Stimulated activated naive CD8-positive, alpha-beta T cell treated with anti-CD3 and anti-CD28 coated beads, Interleukin-15, Interleukin-2, amounts not matched to agents 100 ng/mL and 50 ng/mL, for 24 hours (primary cell): ENCODE results near the gene MTCH2.

Source experiments
- H3K27ac Mint-ChIP-seq: one replicate; pipeline ENCODE4 v1.8.0; 2021; ENCODE audit warnings: mild to moderate bottlenecking, mixed read lengths
- H3K27me3 Mint-ChIP-seq: one replicate; pipeline ENCODE4 v1.8.0; 2021; ENCODE audit warnings: mixed read lengths
- H3K36me3 Mint-ChIP-seq: one replicate; pipeline ENCODE4 v1.8.0; 2021; ENCODE audit warnings: low read depth, mixed read lengths
- H3K4me1 Mint-ChIP-seq: one replicate; pipeline ENCODE4 v1.8.0; 2021; ENCODE audit warnings: low read depth, mixed read lengths
- H3K4me3 Mint-ChIP-seq: one replicate; pipeline ENCODE4 v1.8.0; 2021; ENCODE audit warnings: mild to moderate bottlenecking, mixed read lengths
- H3K9me3 Mint-ChIP-seq: one replicate; pipeline ENCODE4 v1.8.0; 2021; ENCODE audit warnings: mixed read lengths

Gene MTCH2

GRCh38 chr11:47611348-47611794, 31.0 kb downstream of the MTCH2 start:
- Mint-ChIP-seq H3K27me3 (no peaks in the 10 kb centered on the region), H3K9me3 (no peaks in the 10 kb centered on the region), H3K36me3 (peaks cover 4% of the 10 kb centered on the region), H3K27ac (no peak overlapping the region), H3K4me1 (peaks cover 5% of the 10 kb centered on the region), H3K4me3 (no peak overlapping the region)

GRCh38 chr11:47609675-47610074, 32.7 kb downstream of the MTCH2 start:
- no peaks in the 10 kb centered on the region for H3K9me3 Mint-ChIP-seq
- peaks cover 5% of the 10 kb centered on the region for H3K4me1 Mint-ChIP-seq
- H3K36me3 Mint-ChIP-seq: no peaks in the 10 kb centered on the region
- H3K27me3 Mint-ChIP-seq: no peaks in the 10 kb centered on the region
- no peak overlapping the region for H3K27ac Mint-ChIP-seq
- H3K4me3 Mint-ChIP-seq: no peak overlapping the region

- Mint-ChIP-seq H3K36me3 (no peaks in the 10 kb centered on the region), H3K4me3 (no peak overlapping the region), H3K27ac (no peak overlapping the region), H3K4me1 (peaks cover 5% of the 10 kb centered on the region), H3K27me3 (no peaks in the 10 kb centered on the region), H3K9me3 (no peaks in the 10 kb centered on the region)
These were observed 35.0 kb downstream of the MTCH2 start for GRCh38 chr11:47607380-47607779.

GRCh38 chr11:47606731-47607130, 35.6 kb downstream of the MTCH2 start:
- no peak overlapping the region for H3K27ac Mint-ChIP-seq

GRCh38 chr11:47605921-47606320, 36.4 kb downstream of the MTCH2 start:
- Mint-ChIP-seq H3K4me3 (no peak overlapping the region), H3K27ac (no peak overlapping the region), H3K36me3 (no peaks in the 10 kb centered on the region), H3K9me3 (no peaks in the 10 kb centered on the region), H3K27me3 (no peaks in the 10 kb centered on the region), H3K4me1 (no peaks in the 10 kb centered on the region)

More at GRCh38 chr11:47606731-47607130, 35.6 kb downstream of the MTCH2 start:
- peaks cover 3% of the 10 kb centered on the region for H3K4me1 Mint-ChIP-seq
- H3K27me3 Mint-ChIP-seq: no peaks in the 10 kb centered on the region
- H3K36me3 Mint-ChIP-seq: no peaks in the 10 kb centered on the region
- no peaks in the 10 kb centered on the region for H3K9me3 Mint-ChIP-seq
- no peak overlapping the region for H3K4me3 Mint-ChIP-seq

- Mint-ChIP-seq H3K27me3 (no peaks in the 10 kb centered on the region), H3K36me3 (no peaks in the 10 kb centered on the region), H3K4me3 (no peak overlapping the region), H3K4me1 (no peaks in the 10 kb centered on the region), H3K27ac (no peak overlapping the region), H3K9me3 (no peaks in the 10 kb centered on the region)
These were observed 39.1 kb downstream of the MTCH2 start for GRCh38 chr11:47603295-47603694.

- no peak overlapping the region for H3K4me3 Mint-ChIP-seq
- H3K9me3 Mint-ChIP-seq: no peaks in the 10 kb centered on the region
- H3K4me1 Mint-ChIP-seq: no peaks in the 10 kb centered on the region
- H3K36me3 Mint-ChIP-seq: no peaks in the 10 kb centered on the region
- peaks cover 11% of the 10 kb centered on the region for H3K27me3 Mint-ChIP-seq
- no peak overlapping the region for H3K27ac Mint-ChIP-seq
These were observed 42.5 kb downstream of the MTCH2 start for GRCh38 chr11:47599902-47600301.

- H3K4me1 Mint-ChIP-seq: peaks cover 11% of the 10 kb centered on the region
- no peak overlapping the region for H3K27ac Mint-ChIP-seq
- peaks cover 41% of the 10 kb centered on the region for H3K27me3 Mint-ChIP-seq
- H3K9me3 Mint-ChIP-seq: no peaks in the 10 kb centered on the region
- no peak overlapping the region for H3K4me3 Mint-ChIP-seq
- no peaks in the 10 kb centered on the region for H3K36me3 Mint-ChIP-seq
These were observed 46.4 kb downstream of the MTCH2 start for GRCh38 chr11:47595967-47596366.

GRCh38 chr11:47595029-47595428, 47.3 kb downstream of the MTCH2 start:
- H3K9me3 Mint-ChIP-seq: no peaks in the 10 kb centered on the region
- peaks cover 11% of the 10 kb centered on the region for H3K4me1 Mint-ChIP-seq
- no peak overlapping the region for H3K27ac Mint-ChIP-seq
- no peaks in the 10 kb centered on the region for H3K36me3 Mint-ChIP-seq
- no peak overlapping the region for H3K4me3 Mint-ChIP-seq
- peaks cover 41% of the 10 kb centered on the region for H3K27me3 Mint-ChIP-seq

- H3K9me3 Mint-ChIP-seq: no peaks in the 10 kb centered on the region
- peaks cover 41% of the 10 kb centered on the region for H3K27me3 Mint-ChIP-seq
- no peak within 1 kb of the TSS for H3K4me3 Mint-ChIP-seq
- peaks cover 11% of the 10 kb centered on the region for H3K4me1 Mint-ChIP-seq
- H3K36me3 Mint-ChIP-seq: no peaks in the 10 kb centered on the region
- no peak within 1 kb of the TSS for H3K27ac Mint-ChIP-seq
These were observed 48.2 kb downstream of the MTCH2 start, which contains the start of gene C1QTNF4 for GRCh38 chr11:47593934-47594855. TSS of gene C1QTNF4 (minus strand) at chr11:47594411. CDS start at chr11:47590810, 3,601 bp downstream.

GRCh38 chr11:47593492-47593933, 48.8 kb downstream of the MTCH2 start:
- Mint-ChIP-seq H3K36me3 (no peaks in the 10 kb centered on the region), H3K4me1 (peaks cover 11% of the 10 kb centered on the region), H3K4me3 (no peak overlapping the region), H3K27me3 (peaks cover 41% of the 10 kb centered on the region), H3K9me3 (no peaks in the 10 kb centered on the region), H3K27ac (no peak overlapping the region)

- Mint-ChIP-seq H3K4me3 (no peak overlapping the region), H3K27ac (no peak overlapping the region), H3K36me3 (no peaks in the 10 kb centered on the region), H3K27me3 (peaks cover 41% of the 10 kb centered on the region), H3K9me3 (no peaks in the 10 kb centered on the region), H3K4me1 (peaks cover 11% of the 10 kb centered on the region)
These were observed 49.4 kb downstream of the MTCH2 start for GRCh38 chr11:47592970-47593369.

- Mint-ChIP-seq H3K4me1 (peaks cover 11% of the 10 kb centered on the region), H3K9me3 (no peaks in the 10 kb centered on the region), H3K27me3 (peaks cover 41% of the 10 kb centered on the region), H3K27ac (no peak overlapping the region), H3K36me3 (no peaks in the 10 kb centered on the region), H3K4me3 (no peak overlapping the region)
These were observed 50.1 kb downstream of the MTCH2 start for GRCh38 chr11:47592251-47592650.

- H3K4me3 Mint-ChIP-seq: no peak overlapping the region
- no peaks in the 10 kb centered on the region for H3K36me3 Mint-ChIP-seq
- peaks cover 11% of the 10 kb centered on the region for H3K4me1 Mint-ChIP-seq
- H3K27me3 Mint-ChIP-seq: peaks cover 41% of the 10 kb centered on the region
- no peaks in the 10 kb centered on the region for H3K9me3 Mint-ChIP-seq
- no peak overlapping the region for H3K27ac Mint-ChIP-seq
These were observed 50.6 kb downstream of the MTCH2 start for GRCh38 chr11:47591764-47592163.

- no peak overlapping the region for H3K4me3 Mint-ChIP-seq
- no peaks in the 10 kb centered on the region for H3K9me3 Mint-ChIP-seq
- peaks cover 11% of the 10 kb centered on the region for H3K4me1 Mint-ChIP-seq
- peaks cover 33% of the 10 kb centered on the region for H3K27me3 Mint-ChIP-seq
- H3K27ac Mint-ChIP-seq: no peak overlapping the region
- no peaks in the 10 kb centered on the region for H3K36me3 Mint-ChIP-seq
These were observed 52.1 kb downstream of the MTCH2 start for GRCh38 chr11:47589977-47590861.
